Stomach smooth muscle (tissue), 2 donors: ENCODE data around the gene ADAM22.

Experiments
- H3K27ac ChIP-seq: one replicate; pipeline ENCODE4 v1.7.0; 2013; ENCODE audit warnings: mild to moderate bottlenecking, low read length, inconsistent platforms
- H3K27me3 ChIP-seq, 2 donors: one replicate each; pipeline ENCODE4 v1.7.0; 2013; ENCODE audit warnings: low read length in 2 of 2; ENCODE audit not compliant: insufficient read depth in 2 of 2, control insufficient read depth in 1 of 2
- H3K36me3 ChIP-seq, 2 donors: one replicate each; pipeline ENCODE4 v1.7.0; 2013; ENCODE audit warnings: low read length in 2 of 2; ENCODE audit not compliant: control insufficient read depth in 2 of 2, insufficient read depth in 2 of 2
- H3K4me1 ChIP-seq: one replicate; pipeline ENCODE4 v1.7.0; 2013; ENCODE audit warnings: low read length; ENCODE audit not compliant: control insufficient read depth, insufficient read depth
- H3K4me3 ChIP-seq, 2 donors: one replicate each; pipeline ENCODE4 v1.7.0; 2013; ENCODE audit warnings: low read length in 2 of 2
- H3K9ac ChIP-seq, 2 donors: one replicate each; pipeline ENCODE4 v1.7.0; 2013; ENCODE audit warnings: low read length in 2 of 2, mild to moderate bottlenecking in 1 of 2
- H3K9me3 ChIP-seq, 2 donors: one replicate each; pipeline ENCODE4 v1.7.0; 2013; ENCODE audit warnings: low read length in 2 of 2; ENCODE audit not compliant: control insufficient read depth in 2 of 2
- donor health status: healthy.
- donor health status: Pancreatic carcinoma.

ADAM22 gene

GRCh38 chr7:88226201-88226600, 292.1 kb downstream of the ADAM22 start:
- H3K27ac ChIP-seq, result no peak overlapping the region
- H3K36me3 ChIP-seq, result no peaks in the 10 kb centered on the region
- H3K9ac ChIP-seq, result no peak overlapping the region
- no peak overlapping the region for H3K4me3 ChIP-seq
- H3K9me3 ChIP-seq, result no peaks in the 10 kb centered on the region
- no peaks in the 10 kb centered on the region for H3K4me1 ChIP-seq
- no peaks in the 10 kb centered on the region for H3K27me3 ChIP-seq

- H3K36me3 ChIP-seq, result no peaks in the 10 kb centered on the region
- H3K27me3 ChIP-seq, result no peaks in the 10 kb centered on the region
- H3K9ac ChIP-seq, result no peak overlapping the region
- H3K9me3 ChIP-seq, result no peaks in the 10 kb centered on the region
- H3K27ac ChIP-seq, result no peak overlapping the region
- no peak overlapping the region for H3K4me3 ChIP-seq
- H3K4me1 ChIP-seq, result no peaks in the 10 kb centered on the region
Observed at GRCh38 chr7:88226886-88227516, 292.9 kb downstream of the ADAM22 start.

- Histone ChIP-seq H3K27ac (no peak overlapping the region), H3K9me3 (no peaks in the 10 kb centered on the region), H3K4me1 (no peaks in the 10 kb centered on the region), H3K27me3 (no peaks in the 10 kb centered on the region), H3K9ac (no peak overlapping the region), H3K4me3 (no peak overlapping the region), H3K36me3 (no peaks in the 10 kb centered on the region)
Observed at GRCh38 chr7:88229302-88229995, 295.4 kb downstream of the ADAM22 start.

GRCh38 chr7:88230646-88231045, 296.6 kb downstream of the ADAM22 start:
- Histone ChIP-seq H3K9ac (no peak overlapping the region), H3K9me3 (no peaks in the 10 kb centered on the region), H3K36me3 (no peaks in the 10 kb centered on the region), H3K27ac (no peak overlapping the region), H3K4me1 (no peaks in the 10 kb centered on the region), H3K27me3 (no peaks in the 10 kb centered on the region), H3K4me3 (no peak overlapping the region)

- Histone ChIP-seq H3K9me3 (no peaks in the 10 kb centered on the region), H3K36me3 (no peaks in the 10 kb centered on the region), H3K4me3 (no peak overlapping the region), H3K9ac (no peak overlapping the region), H3K27ac (no peak overlapping the region), H3K27me3 (no peaks in the 10 kb centered on the region), H3K4me1 (no peaks in the 10 kb centered on the region)
Observed at GRCh38 chr7:88233828-88234227, 299.8 kb downstream of the ADAM22 start.

- Histone ChIP-seq H3K9ac (no peak overlapping the region), H3K27me3 (no peaks in the 10 kb centered on the region), H3K27ac (no peak overlapping the region), H3K36me3 (no peaks in the 10 kb centered on the region), H3K4me1 (no peaks in the 10 kb centered on the region), H3K9me3 (no peaks in the 10 kb centered on the region), H3K4me3 (no peak overlapping the region)
Observed at GRCh38 chr7:88239852-88240251, 305.8 kb downstream of the ADAM22 start.

- H3K27ac ChIP-seq, result no peak overlapping the region
- H3K9me3 ChIP-seq, result no peaks in the 10 kb centered on the region
- H3K4me1 ChIP-seq, result no peaks in the 10 kb centered on the region
- no peak overlapping the region for H3K4me3 ChIP-seq
- H3K36me3 ChIP-seq, result no peaks in the 10 kb centered on the region
- no peaks in the 10 kb centered on the region for H3K27me3 ChIP-seq
- H3K9ac ChIP-seq, result no peak overlapping the region
Observed at GRCh38 chr7:88243345-88243909, 309.4 kb downstream of the ADAM22 start.

- H3K9me3 ChIP-seq, result no peaks in the 10 kb centered on the region
- H3K27ac ChIP-seq, result no peak overlapping the region
- no peak overlapping the region for H3K9ac ChIP-seq
Observed at GRCh38 chr7:88244258-88244657, 310.2 kb downstream of the ADAM22 start.

More at GRCh38 chr7:88244258-88244657, 310.2 kb downstream of the ADAM22 start:
- Histone ChIP-seq H3K4me1 (no peaks in the 10 kb centered on the region), H3K27me3 (no peaks in the 10 kb centered on the region), H3K4me3 (no peak overlapping the region), H3K36me3 (no peaks in the 10 kb centered on the region)
